ENCODE results near the gene PLEKHA6. TPM values are rescaled to one million over a fixed set of nuclear protein-coding genes. Genes with fewer than 3 reads are reported as not detected.

PLEKHA6 gene
- total and polyA plus RNA-seq, 2 of the 8 experiments (the other 6 are each of a cell fraction or from before 2014, with no cell fraction given) = 4.8 to 20.2 TPM

DNA sequence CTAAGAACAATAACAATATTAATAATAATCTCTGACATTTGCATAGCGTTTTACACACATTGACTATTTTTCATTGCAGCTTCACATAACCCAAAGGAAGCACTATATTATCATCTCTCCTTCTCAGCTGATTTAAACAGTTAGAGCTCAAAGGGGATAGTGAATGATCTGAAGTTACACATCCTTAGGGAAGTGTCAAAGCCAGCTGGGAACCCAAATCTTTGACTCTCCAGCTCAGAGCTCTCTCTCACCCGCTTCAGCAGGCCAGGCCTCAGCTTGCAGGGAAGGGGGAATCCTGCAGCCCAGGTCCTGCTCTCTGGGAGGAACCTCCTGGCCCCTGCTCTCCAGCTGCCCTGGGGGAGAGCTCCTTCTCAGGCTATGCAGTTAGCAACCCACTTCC, 26.3 kb downstream of the PLEKHA6 start:
- Histone ChIP-seq H3K18ac (ENCODE audit: extremely low read depth, low read length) (no peak overlapping the region), H4K91ac (replicated peaks; ENCODE audit: insufficient read length, low read length) (no peak overlapping the region), H3K4ac (replicated peaks; ENCODE audit: insufficient read length, low read depth, low read length) (no peak overlapping the region), H2AK5ac (ENCODE audit: low read depth, low read length) (no peak overlapping the region), H2BK5ac (ENCODE audit: low read depth, low read length) (no peak overlapping the region), H3K27me3 (replicated peaks in 1 of 4; ENCODE audit: control insufficient read depth in 3 of 4, extremely low read depth in 1 of 4, insufficient read depth in 3 of 4, low read length in 3 of 4) (no peaks in the 10 kb centered on the region), H2BK15ac (ENCODE audit: low read length) (no peak overlapping the region), H3K4me3 (ENCODE audit: extremely low read depth in 1 of 4, insufficient read depth in 2 of 4, low read depth in 3 of 4, low read length in 4 of 4) (no peak overlapping the region), H3K27ac (ENCODE audit: low read depth, low read length) (no peak overlapping the region), H4K20me1 (replicated peaks in 1 of 2; ENCODE audit: control insufficient read depth in 1 of 2, insufficient read depth in 2 of 2, low read length in 2 of 2) (no peaks in the 10 kb centered on the region), H4K8ac (ENCODE audit: extremely low read depth, insufficient read depth, low read length) (no peak overlapping the region), H3K9ac (replicated peaks in 1 of 4; ENCODE audit: extremely low read depth in 1 of 4, low read depth in 3 of 4, low read length in 3 of 4) (no peak overlapping the region), H3K79me1 (ENCODE audit: low read depth, low read length) (no peaks in the 10 kb centered on the region), H3K79me2 (ENCODE audit: control insufficient read depth in 1 of 2, insufficient read depth in 2 of 2, low read length in 2 of 2) (no peaks in the 10 kb centered on the region), H4K5ac (ENCODE audit: insufficient read length, low read depth, low read length) (no peak overlapping the region), H2AFZ (ENCODE audit: low read length) (no peak overlapping the region), H3K4me1 (replicated peaks in 1 of 4; ENCODE audit: control insufficient read depth in 3 of 4, insufficient read depth in 4 of 4, low read length in 3 of 4) (peaks cover 17 to 32% (median 25%) of the 10 kb centered on the region in 4 experiments), H3K56ac (replicated peaks; ENCODE audit: insufficient read length, low read depth, low read length) (no peak overlapping the region), H3K14ac (ENCODE audit: insufficient read length) (no peak overlapping the region), H3K36me3 (ENCODE audit: control insufficient read depth in 2 of 4, insufficient read depth in 4 of 4, low read length in 3 of 4) (no peaks in the 10 kb centered on the region), H2BK120ac (replicated peaks; ENCODE audit: low read depth, low read length) (no peak overlapping the region), H3K4me2 (ENCODE audit: insufficient read depth in 1 of 2, low read depth in 2 of 2, low read length in 2 of 2) (no peak overlapping the region), H2BK12ac (ENCODE audit: low read depth, low read length) (no peak overlapping the region), H3K23ac (ENCODE audit: insufficient read length) (no peak overlapping the region), H3K9me3 (ENCODE audit: insufficient read depth in 2 of 2, low read depth in 1 of 2, low read length in 1 of 2) (no peaks in the 10 kb centered on the region), H3K23me2 (ENCODE audit: low read depth, low read length) (no peaks in the 10 kb centered on the region), H2BK20ac (ENCODE audit: low read length) (no peak overlapping the region)
- ChIA-PET CTCF (ENCODE audit: partially characterized antibody) (interaction anchor here (0.6 to 21.6 kb wide), 13 partner anchors 9 to 464 kb away, joined by 3 to 175 read pairs (median 5); partner anchors contain the start of genes GOLT1A and PLEKHA6), POLR2A (ENCODE audit: partially characterized antibody) (interaction anchor here (0.5 to 2.0 kb wide), 5 partner anchors 9 to 248 kb away, joined by 3 to 5 read pairs (median 3); no protein-coding TSS in a partner anchor)
- DNase-seq (ENCODE audit: low read depth in 1 of 2, low spot score in 2 of 2) (no peak), FAIRE-seq (no peak)
- 83% methylated on average over 2 of the region's 2 CpGs; no CpG with 5 or more reads in 1 of the 2 experiments for WGBS, 2 experiments (ENCODE audit: extremely low coverage in 1 of 2, insufficient coverage in 1 of 2, insufficient read length in 1 of 2, insufficient replicate concordance in 2 of 2, low coverage in 1 of 2, low lambda C conversion rate in 2 of 2, missing lambda C conversion rate in 1 of 2)
- TF ChIP-seq JUN (IDR thresholded peaks at IDR 0.05; ENCODE audit: low read depth, low read length) (no peak), CBX8 (IDR thresholded peaks at IDR 0.05; ENCODE audit: borderline replicate concordance, low read depth, low read length) (no peak), SIX5 (IDR thresholded peaks at IDR 0.05; ENCODE audit: low read depth, low read length) (no peak), RBBP5 (IDR thresholded peaks at IDR 0.05; ENCODE audit: borderline replicate concordance, low read depth, low read length) (no peak), BACH1 (IDR thresholded peaks at IDR 0.05; ENCODE audit: low read length) (no peak), SRF (IDR thresholded peaks at IDR 0.05; ENCODE audit: low read depth, low read length) (no peak), BCL11A (IDR thresholded peaks at IDR 0.05; ENCODE audit: low read depth in 2 of 2, low read length in 2 of 2) (no peak), RAD21 (IDR thresholded peaks at IDR 0.05 in 1 of 2, conservative IDR thresholded peaks at IDR 0.05 in 1 of 2; ENCODE audit: low read depth in 2 of 2, low read length in 2 of 2) (no peak), SIRT6 (IDR thresholded peaks at IDR 0.05; ENCODE audit: low read length) (no peak), CBX5 (IDR thresholded peaks at IDR 0.05; ENCODE audit: low read depth, low read length) (no peak), POU5F1 (IDR thresholded peaks at IDR 0.05; ENCODE audit: low read depth, low read length) (no peak)
- TF ChIP-seq, protein P1, sequence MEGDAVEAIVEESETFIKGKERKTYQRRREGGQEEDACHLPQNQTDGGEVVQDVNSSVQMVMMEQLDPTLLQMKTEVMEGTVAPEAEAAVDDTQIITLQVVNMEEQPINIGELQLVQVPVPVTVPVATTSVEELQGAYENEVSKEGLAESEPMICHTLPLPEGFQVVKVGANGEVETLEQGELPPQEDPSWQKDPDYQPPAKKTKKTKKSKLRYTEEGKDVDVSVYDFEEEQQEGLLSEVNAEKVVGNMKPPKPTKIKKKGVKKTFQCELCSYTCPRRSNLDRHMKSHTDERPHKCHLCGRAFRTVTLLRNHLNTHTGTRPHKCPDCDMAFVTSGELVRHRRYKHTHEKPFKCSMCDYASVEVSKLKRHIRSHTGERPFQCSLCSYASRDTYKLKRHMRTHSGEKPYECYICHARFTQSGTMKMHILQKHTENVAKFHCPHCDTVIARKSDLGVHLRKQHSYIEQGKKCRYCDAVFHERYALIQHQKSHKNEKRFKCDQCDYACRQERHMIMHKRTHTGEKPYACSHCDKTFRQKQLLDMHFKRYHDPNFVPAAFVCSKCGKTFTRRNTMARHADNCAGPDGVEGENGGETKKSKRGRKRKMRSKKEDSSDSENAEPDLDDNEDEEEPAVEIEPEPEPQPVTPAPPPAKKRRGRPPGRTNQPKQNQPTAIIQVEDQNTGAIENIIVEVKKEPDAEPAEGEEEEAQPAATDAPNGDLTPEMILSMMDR (IDR thresholded peaks at IDR 0.05; ENCODE audit: control extremely low read depth in 1 of 3, insufficient read depth in 1 of 3, low read depth in 1 of 3, low read length in 3 of 3) = no peak
